Transverse colon (tissue), 4 donors: ENCODE measurements around the gene SLC35F3. TPM values are rescaled to one million over a fixed set of nuclear protein-coding genes. Genes with fewer than 3 reads are reported as not detected.
"Not testable (repeated sequence)": the region's sequence is repeated elsewhere in the genome, so short reads cannot be mapped to it uniquely, and the experiment has no call there.

Experiments used
- DNase-seq: peaks from one replicate; pipeline ENCODE4 v3.0.0-alpha.2; 2019
- H3K27ac ChIP-seq, 4 donors: fragments of 200-600 bp; sonication (generic); 2 replicates each; pipeline ENCODE4 v1.5.1; 2016 to 2018; ENCODE audit warnings: inconsistent platforms in 4 of 4
- H3K27me3 ChIP-seq: fragments of 200-600 bp; sonication (generic); 2 replicates; pipeline ENCODE4 v1.5.1; 2017; ENCODE audit warnings: inconsistent platforms
- H3K36me3 ChIP-seq, 4 donors: fragments of 200-600 bp; sonication (generic); 2 replicates each; pipeline ENCODE4 v1.5.1; 2017 to 2019; ENCODE audit warnings: inconsistent platforms in 4 of 4
- H3K4me1 ChIP-seq, 4 donors: fragments of 200-600 bp; sonication (generic); 2 replicates each; pipeline ENCODE4 v1.5.1; 2017 to 2020; ENCODE audit warnings: inconsistent platforms in 4 of 4
- H3K4me3 ChIP-seq, 4 donors: fragments of 200-600 bp; sonication (generic); 1 replicate in 1 of 4; 2 replicates in 3 of 4; pipeline versions ENCODE4 v1.5.1 to v1.6.1; 2017 to 2019; ENCODE audit warnings: inconsistent platforms in 4 of 4
- H3K9me3 ChIP-seq, 2 donors: fragments of 200-600 bp; sonication (generic); 2 replicates each; pipeline ENCODE4 v1.5.1; 2017 to 2019; ENCODE audit warnings: inconsistent platforms in 2 of 2
- CTCF ChIP-seq, 5 experiments: fragments of 200-600 bp in 3 of 5; fragments of 450-650 bp in 2 of 5; sonication (generic) in 3 of 5; IDR thresholded peaks; 1 replicate in 2 of 5; 2 replicates in 3 of 5; pipeline ENCODE4 v1.5.1; 2016 to 2017; ENCODE audit warnings: antibody characterized with exemption in 5 of 5, inconsistent platforms in 3 of 5, mild to moderate bottlenecking in 2 of 5, moderate library complexity in 1 of 5
- EP300 ChIP-seq: sonication (generic); formaldehyde crosslinking; IDR thresholded peaks from one replicate; pipeline ENCODE4 v1.6.1; 2017; ENCODE audit warnings: antibody characterized with exemption, low read depth
- POLR2A ChIP-seq: fragments of 450-650 bp; IDR thresholded peaks from one replicate; pipeline ENCODE4 v1.6.1; 2016; ENCODE audit warnings: antibody characterized with exemption, mild to moderate bottlenecking, moderate library complexity
- POLR2AphosphoS5 ChIP-seq, 3 donors: sonication (generic); formaldehyde crosslinking; IDR thresholded peaks; one replicate each; pipeline ENCODE4 v1.6.1; 2016; ENCODE audit warnings: antibody characterized with exemption in 3 of 3
- WGBS, 2 donors: methylation state at CpG; one replicate each; pipeline ENCODE4 v1.1.5; 2018; ENCODE audit warnings: low coverage in 1 of 2; 5-methylcytosine and 5-hydroxymethylcytosine counted together
- in situ Hi-C, 4 donors: fragments of 200-750 bp; cut with MboI; loops; one replicate each; pipeline versions ENCODE4 v1.15.0 to v1.15.1; 2017; ENCODE audit warnings: low sequenced_read_pairs in 3 of 4, low pct_ligation_motif_present in 1 of 4, low pct_unique_long_range_greater_than_20kb in 1 of 4
- intact Hi-C: fragments of 100-400 bp; cut with DNase I; formaldehyde crosslinking; loops from one replicate; pipeline ENCODE4 v1.15.1; 2023; ENCODE audit warnings: low total_unique reads
- total RNA-seq, 4 donors: library from RNA; depleted of rRNA; stranded (reverse); fragments of >200 nt; gene quantifications; one replicate each; pipeline ENCODE4 v1.1.0, GENCODE V29; 2016

The SLC35F3 gene
- total RNA-seq, 4 donors from 2014 or later: not detected

- no peak overlapping the region for H3K27ac ChIP-seq
- in situ Hi-C loops (loop anchor here in 1 of 4 donors (25.0 kb wide), 1 partner anchor 163 kb away; no protein-coding TSS in a partner anchor), intact Hi-C loops (no loop called here)
- DNase-seq: no peak
- no peak overlapping the region for H3K4me3 ChIP-seq
- H3K4me1 ChIP-seq: no peaks in the 10 kb centered on the region
- WGBS, 2 donors: 97 to 100% methylated on average over 1 of the region's 1 CpG
- no peaks in the 10 kb centered on the region for H3K27me3 ChIP-seq
- no peaks in the 10 kb centered on the region for H3K36me3 ChIP-seq
- TF ChIP-seq CTCF (IDR thresholded peaks at IDR 0.05) (no peak), POLR2A (no peak), POLR2AphosphoS5 (IDR thresholded peaks at IDR 0.05) (no peak), EP300 (no peak)
- no peaks in the 10 kb centered on the region for H3K9me3 ChIP-seq
These were observed 244.3 kb downstream of the SLC35F3 start for GRCh38 chr1:234148816-234149215.

GRCh38 chr1:234149217-234149616 is 244.7 kb downstream of the SLC35F3 start:
- DNase-seq: no peak
- Histone ChIP-seq H3K4me3 (no peak overlapping the region), H3K4me1 (no peaks in the 10 kb centered on the region), H3K27me3 (no peaks in the 10 kb centered on the region), H3K9me3 (no peaks in the 10 kb centered on the region), H3K27ac (no peak overlapping the region), H3K36me3 (no peaks in the 10 kb centered on the region)
- in situ Hi-C loops (loop anchor here in 1 of 4 donors (25.0 kb wide), 1 partner anchor 163 kb away; no protein-coding TSS in a partner anchor), intact Hi-C loops (no loop called here)
- TF ChIP-seq POLR2AphosphoS5 (IDR thresholded peaks at IDR 0.05) (no peak), EP300 (no peak), POLR2A (no peak), CTCF (IDR thresholded peaks at IDR 0.05) (no peak)
- 81% methylated on average over 3 of the region's 3 CpGs; no CpG with 5 or more reads in 1 of the 2 donors for WGBS, 2 donors

- TF ChIP-seq POLR2A (no peak), POLR2AphosphoS5 (IDR thresholded peaks at IDR 0.05) (no peak), CTCF (IDR thresholded peaks at IDR 0.05) (no peak), EP300 (no peak)
- no peaks in the 10 kb centered on the region for H3K27me3 ChIP-seq
- WGBS, 2 donors: 70 to 71% methylated on average over 2 of the region's 2 CpGs
- no peak overlapping the region for H3K27ac ChIP-seq
- no peak for DNase-seq
- H3K36me3 ChIP-seq: no peaks in the 10 kb centered on the region
- in situ Hi-C loops: no loop called here
- intact Hi-C loops: no loop called here
- H3K9me3 ChIP-seq: no peaks in the 10 kb centered on the region
- no peak overlapping the region for H3K4me3 ChIP-seq
- no peaks in the 10 kb centered on the region for H3K4me1 ChIP-seq
These were observed 246.4 kb downstream of the SLC35F3 start for GRCh38 chr1:234150892-234151291.

GRCh38 chr1:234152344-234152743 is 247.9 kb downstream of the SLC35F3 start:
- H3K9me3 ChIP-seq, intact Hi-C loops, H3K27me3 ChIP-seq, H3K4me1 ChIP-seq, in situ Hi-C loops, H3K27ac ChIP-seq, H3K4me3 ChIP-seq, DNase-seq, H3K36me3 ChIP-seq: not testable (repeated sequence)
- 78 to 92% methylated on average over 3 to 4 of the region's 4 CpGs for WGBS, 2 donors
